ENCODE data around the gene SLC6A3. TPM values are rescaled to one million over a fixed set of nuclear protein-coding genes. Genes with fewer than 3 reads are reported as not detected.

The SLC6A3 gene
- total and polyA plus RNA-seq, 2 of the 13 experiments (the other 11 are each of a cell fraction or from before 2014, with no cell fraction given) = 0.01 TPM; not detected in 1

DNA sequence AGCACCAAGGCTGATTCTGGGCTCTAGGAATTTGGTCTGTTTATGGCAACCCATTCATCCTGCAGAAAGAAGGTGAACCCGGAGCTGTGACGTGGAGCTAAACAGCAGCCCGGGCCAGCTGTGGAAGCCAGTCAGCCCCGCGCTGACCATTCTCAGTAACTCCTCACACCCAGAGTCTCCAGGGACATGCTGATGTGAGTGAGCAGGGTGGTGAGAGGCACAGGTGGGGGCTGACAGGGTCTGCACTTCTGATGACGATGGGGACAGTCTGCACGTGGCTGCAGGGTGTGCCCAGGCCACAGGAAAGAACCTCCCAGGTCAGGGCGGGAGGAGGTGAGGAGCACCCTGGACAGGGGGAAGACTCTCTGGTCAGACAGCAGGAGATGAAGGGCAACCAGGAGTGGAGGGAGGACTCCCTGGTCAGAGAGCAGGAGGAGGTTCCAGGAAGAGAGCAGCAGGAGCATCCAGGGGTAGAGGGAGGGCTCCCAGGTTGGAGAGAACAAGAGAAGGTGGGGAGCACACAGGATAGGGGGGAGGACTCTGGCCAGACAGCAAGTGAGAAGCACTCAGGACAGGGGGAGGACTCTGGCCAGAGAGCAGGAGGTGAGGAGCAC lies 26.1 kb upstream of the SLC6A3 start (continued):
- TF ChIP-seq PAF1 (CRISPR knock-in tag; IDR thresholded peaks at IDR 0.05) (0 out of 2 replicates have a peak, but pooled peaks have one; percentile 1), ZNF704 (CRISPR knock-in tag; IDR thresholded peaks at IDR 0.05; ENCODE audit: borderline replicate concordance) (0 out of 2 replicates have a peak, but pooled peaks have one; percentile 38), ZNF263 (CRISPR knock-in tag; IDR thresholded peaks at IDR 0.05) (peak; percentile 90)

DNA sequence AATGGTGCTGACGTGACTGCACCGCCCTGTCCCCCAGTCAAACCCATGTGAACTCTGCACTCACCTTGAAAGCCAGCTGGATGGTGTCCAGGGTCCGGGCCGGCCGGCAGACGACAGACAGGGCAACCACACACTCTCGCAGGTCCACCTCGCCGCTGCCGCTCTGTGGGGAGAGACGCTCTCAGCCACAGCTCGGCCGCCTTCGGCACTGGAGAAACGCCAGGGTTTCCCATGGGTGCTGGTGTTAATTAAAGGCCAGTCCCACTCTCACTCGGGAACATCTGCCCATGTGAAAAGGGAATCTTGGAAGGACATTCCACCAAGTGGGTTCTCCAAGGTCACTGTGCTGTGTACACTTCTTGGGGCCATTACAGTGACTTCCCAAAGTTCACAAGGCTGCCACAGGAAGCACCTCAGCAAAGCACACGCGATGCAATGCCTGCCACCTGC lies 25.5 kb upstream of the SLC6A3 start:
- no peak overlapping the region for H2AFZ ChIP-seq (ENCODE audit: low read length)
- no peak overlapping the region; a peak in 1 of 6 replicates for H3K4me3 ChIP-seq (replicated peaks in 1 of 3; ENCODE audit: insufficient read depth in 1 of 3, low read depth in 2 of 3, low read length in 3 of 3)
- H3K4me1 ChIP-seq (ENCODE audit: insufficient read depth, low read length) = peaks cover 29% of the 10 kb centered on the region
- peak overlapping the region; percentile 45 for H3K4me2 ChIP-seq (ENCODE audit: low read depth, low read length)
- in situ Hi-C loops (cut with HindIII; ENCODE audit: extremely low pct_ligation_motif_present, low pct_unique_long_range_greater_than_20kb) (no loop called here), intact Hi-C loops (cut with micrococcal nuclease; ENCODE audit: unreplicated experiment) (no loop called here)
- H4K20me1 ChIP-seq (ENCODE audit: insufficient read depth, low read length) = peaks cover 8% of the 10 kb centered on the region; the same call in 1 of the 2 replicates
- no peaks in the 10 kb centered on the region for H3K27me3 ChIP-seq (ENCODE audit: control insufficient read depth in 1 of 2, insufficient read depth in 2 of 2, low read length in 2 of 2)
- H3K79me2 ChIP-seq (ENCODE audit: insufficient read depth, low read length) = no peaks in the 10 kb centered on the region
- ChIA-PET POLR2A (no interaction called here), CTCF (ENCODE audit: low intra/inter-chr PET ratio, low total read pairs) (no interaction called here)
- FAIRE-seq = peak; percentile 64
- DNase-seq (ENCODE audit: low spot score) = peak; percentile 57
- WGBS (ENCODE audit: low lambda C conversion rate) = 15% methylated on average over 3 of the region's 18 CpGs
- BruUV-seq (replicated peaks) = no TSS peak
- peak overlapping the region; percentile 9; the same call in 1 of the 2 replicates for H3K9ac ChIP-seq (ENCODE audit: insufficient read depth, low read depth, low read length)
- H3K9me3 ChIP-seq (ENCODE audit: low read length) = no peaks in the 10 kb centered on the region
- H3K27ac ChIP-seq (ENCODE audit: extremely low read length, insufficient read depth, low read length) = peak overlapping the region; percentile 59
- H3K36me3 ChIP-seq (replicated peaks in 1 of 2; ENCODE audit: control insufficient read depth in 1 of 2, insufficient read depth in 2 of 2, low read length in 2 of 2) = peaks cover 19 to 36% of the 10 kb centered on the region in 2 experiments; a peak in 3 of 5 replicates
- peak; percentile 79 for ATAC-seq
- TF ChIP-seq ZNF501 (CRISPR knock-in tag; IDR thresholded peaks at IDR 0.05) (peak; percentile 45; the same call in 1 of the 2 replicates), ZFX (CRISPR knock-in tag; IDR thresholded peaks at IDR 0.05; ENCODE audit: low read depth) (peak; percentile 15; the same call in 1 of the 2 replicates), NR3C1 (CRISPR knock-in tag; IDR thresholded peaks at IDR 0.05) (no peak), TFAP4 (IDR thresholded peaks at IDR 0.05; ENCODE audit: borderline replicate concordance, low read depth) (peak; percentile 93), FUBP1 (CRISPR knock-in tag; IDR thresholded peaks at IDR 0.05; ENCODE audit: borderline replicate concordance) (no peak), GATAD2A (CRISPR knock-in tag; IDR thresholded peaks at IDR 0.05) (0 out of 2 replicates have a peak, but pooled peaks have one; percentile 18), ZNF549 (CRISPR knock-in tag; IDR thresholded peaks at IDR 0.05) (no peak), HNF4A (CRISPR knock-in tag; IDR thresholded peaks at IDR 0.05) (peak; percentile 92), IKZF4 (CRISPR knock-in tag; IDR thresholded peaks at IDR 0.05; ENCODE audit: borderline replicate concordance, low read depth, not compliant biosample characterization) (no peak)
- TF ChIP-seq, protein P1, sequence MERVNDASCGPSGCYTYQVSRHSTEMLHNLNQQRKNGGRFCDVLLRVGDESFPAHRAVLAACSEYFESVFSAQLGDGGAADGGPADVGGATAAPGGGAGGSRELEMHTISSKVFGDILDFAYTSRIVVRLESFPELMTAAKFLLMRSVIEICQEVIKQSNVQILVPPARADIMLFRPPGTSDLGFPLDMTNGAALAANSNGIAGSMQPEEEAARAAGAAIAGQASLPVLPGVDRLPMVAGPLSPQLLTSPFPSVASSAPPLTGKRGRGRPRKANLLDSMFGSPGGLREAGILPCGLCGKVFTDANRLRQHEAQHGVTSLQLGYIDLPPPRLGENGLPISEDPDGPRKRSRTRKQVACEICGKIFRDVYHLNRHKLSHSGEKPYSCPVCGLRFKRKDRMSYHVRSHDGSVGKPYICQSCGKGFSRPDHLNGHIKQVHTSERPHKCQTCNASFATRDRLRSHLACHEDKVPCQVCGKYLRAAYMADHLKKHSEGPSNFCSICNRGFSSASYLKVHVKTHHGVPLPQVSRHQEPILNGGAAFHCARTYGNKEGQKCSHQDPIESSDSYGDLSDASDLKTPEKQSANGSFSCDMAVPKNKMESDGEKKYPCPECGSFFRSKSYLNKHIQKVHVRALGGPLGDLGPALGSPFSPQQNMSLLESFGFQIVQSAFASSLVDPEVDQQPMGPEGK (CRISPR knock-in tag; IDR thresholded peaks at IDR 0.05) = 0 out of 2 replicates have a peak, but pooled peaks have one; percentile 29
